ENCODE measurements around the gene OSBPL7. TPM values are rescaled to one million over a fixed set of nuclear protein-coding genes. Genes with fewer than 3 reads are reported as not detected.

Gene OSBPL7
- total RNA-seq, 1 donor from 2014 or later, result 8.4 TPM

DNA sequence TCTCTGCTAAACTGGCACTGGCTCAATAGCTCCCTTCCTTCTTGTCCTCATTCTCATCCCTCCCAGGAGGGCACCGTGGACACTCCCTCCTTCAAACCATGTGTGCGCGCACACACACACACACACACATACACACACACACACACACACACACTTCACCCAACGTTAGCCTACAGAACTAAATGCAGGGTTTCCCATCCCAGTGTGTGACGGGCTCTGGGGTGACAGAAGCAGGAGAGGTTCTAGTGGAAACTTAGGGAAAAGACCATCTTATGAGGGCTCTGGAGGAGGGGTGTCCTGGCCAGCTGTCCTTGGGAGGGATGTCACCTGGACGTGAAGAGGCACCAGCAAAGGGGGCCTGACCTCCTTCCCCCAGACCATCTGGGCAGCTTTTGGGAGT lies 19.7 kb downstream of the OSBPL7 start:
- TF ChIP-seq CTCF (conservative IDR thresholded peaks at IDR 0.05; ENCODE audit: low read depth, low read length), result no peak
- DNase-seq (ENCODE audit: low read depth), result no peak
- H3K4me3 ChIP-seq (ENCODE audit: low read depth, low read length), result no peak overlapping the region

DNA sequence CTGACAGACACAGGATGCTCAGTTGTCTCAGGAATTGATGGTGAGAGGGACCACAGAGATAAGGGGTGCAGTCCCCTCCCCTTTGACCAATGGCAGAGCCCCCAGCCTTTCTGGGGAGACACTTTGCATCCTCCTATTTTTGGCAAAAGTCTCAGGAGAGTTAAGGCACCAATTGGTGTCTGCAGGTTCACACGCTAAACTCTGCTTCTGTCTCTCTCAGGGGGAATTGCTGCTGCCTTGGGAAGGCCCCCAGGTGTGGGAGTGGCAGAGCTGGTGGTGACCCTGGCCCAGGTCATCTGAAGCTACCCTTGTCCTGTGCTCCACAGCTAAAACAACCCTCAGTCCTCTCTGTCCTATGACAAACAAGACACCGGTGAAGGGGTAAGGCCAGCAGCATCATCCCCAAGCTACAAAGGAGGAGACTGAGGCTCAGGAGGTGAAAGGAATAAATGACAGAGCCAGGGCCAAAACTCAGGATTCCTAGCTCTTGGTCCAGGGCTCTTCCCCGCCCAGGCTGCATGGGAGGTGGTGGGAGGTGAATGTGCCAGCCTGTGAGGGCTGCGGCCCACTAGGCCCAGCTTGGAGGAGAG lies 20.3 kb downstream of the OSBPL7 start:
- no peak for DNase-seq (ENCODE audit: low read depth)
- no peak overlapping the region for H3K4me3 ChIP-seq (ENCODE audit: low read depth, low read length)
- TF ChIP-seq CTCF (conservative IDR thresholded peaks at IDR 0.05; ENCODE audit: low read depth, low read length), result no peak

- DNase-seq (ENCODE audit: low read depth), result no peak
- H3K4me3 ChIP-seq (ENCODE audit: low read depth, low read length), result no peak overlapping the region
- no peak for TF ChIP-seq CTCF (conservative IDR thresholded peaks at IDR 0.05; ENCODE audit: low read depth, low read length)
Measured at GRCh38 chr17:47800686-47801085, 20.9 kb downstream of the OSBPL7 start.

- TF ChIP-seq CTCF (conservative IDR thresholded peaks at IDR 0.05; ENCODE audit: low read depth, low read length), result no peak
- no peak overlapping the region for H3K4me3 ChIP-seq (ENCODE audit: low read depth, low read length)
- no peak for DNase-seq (ENCODE audit: low read depth)
Measured at GRCh38 chr17:47797797-47798196, 23.8 kb downstream of the OSBPL7 start.

- TF ChIP-seq CTCF (conservative IDR thresholded peaks at IDR 0.05; ENCODE audit: low read depth, low read length), result no peak
- DNase-seq (ENCODE audit: low read depth), result no peak
- no peak overlapping the region for H3K4me3 ChIP-seq (ENCODE audit: low read depth, low read length)
Measured at GRCh38 chr17:47792979-47793378, 28.6 kb downstream of the OSBPL7 start.

- no peak for DNase-seq (ENCODE audit: low read depth)
- no peak for TF ChIP-seq CTCF (conservative IDR thresholded peaks at IDR 0.05; ENCODE audit: low read depth, low read length)
- H3K4me3 ChIP-seq (ENCODE audit: low read depth, low read length), result no peak overlapping the region
Measured at GRCh38 chr17:47792457-47792856, 29.1 kb downstream of the OSBPL7 start.

- DNase-seq (ENCODE audit: low read depth), result no peak
- TF ChIP-seq CTCF (conservative IDR thresholded peaks at IDR 0.05; ENCODE audit: low read depth, low read length), result no peak
- no peak overlapping the region for H3K4me3 ChIP-seq (ENCODE audit: low read depth, low read length)
Measured at GRCh38 chr17:47791025-47791424, 30.6 kb downstream of the OSBPL7 start.

All from epithelial cell of proximal tubule (primary cell).